ENCODE measurements around the gene PJA2. TPM values are rescaled to one million over a fixed set of nuclear protein-coding genes. Genes with fewer than 3 reads are reported as not detected.

The PJA2 gene
- total and polyA plus RNA-seq, 4 donors: 23.6 to 69.2 (median 42.8) TPM

- Histone ChIP-seq H3K9ac (ENCODE audit: low read depth in 1 of 2, low read length in 2 of 2) (peak overlapping the region in 1 of 2 donors; percentile 80), H3K9me3 (ENCODE audit: control insufficient read depth in 4 of 4, low read length in 3 of 4) (no peaks in the 10 kb centered on the region), H3K4me1 (ENCODE audit: control insufficient read depth in 4 of 4, insufficient read depth in 4 of 4, low read length in 3 of 4) (peaks cover 6 to 22% (median 16%) of the 10 kb centered on the region in 4 donors), H3K27ac (ENCODE audit: low read depth in 1 of 2, low read length in 2 of 2) (peak overlapping the region; percentile 76 to 81), H3K4me3 (ENCODE audit: low read depth in 1 of 3, low read length in 3 of 3) (peak overlapping the region; percentile 25 to 64 (median 47)), H3K36me3 (ENCODE audit: control insufficient read depth in 4 of 4, insufficient read depth in 3 of 4, low read depth in 1 of 4, low read length in 3 of 4) (no peaks in the 10 kb centered on the region), H3K27me3 (ENCODE audit: control insufficient read depth in 4 of 4, insufficient read depth in 4 of 4, low read length in 3 of 4) (no peaks in the 10 kb centered on the region)
- no peak for DNase-seq (ENCODE audit: low spot score)
- TF ChIP-seq YY1 (IDR thresholded peaks at IDR 0.05): peak; percentile 78
- no peak for TF ChIP-seq ATF3 (IDR thresholded peaks at IDR 0.05)
- TF ChIP-seq RXRA (IDR thresholded peaks at IDR 0.05): peak; percentile 60 to 75
- peak; percentile 94 for TF ChIP-seq SP1 (IDR thresholded peaks at IDR 0.05)
- peak; percentile 88 to 96 for TF ChIP-seq HNF4A (conservative IDR thresholded peaks at IDR 0.05)
- TF ChIP-seq HNF4G (IDR thresholded peaks at IDR 0.05): peak; percentile 64
- peak in 1 of 2 donors; percentile 19 for TF ChIP-seq EGR1 (IDR thresholded peaks at IDR 0.05; ENCODE audit: low read depth in 2 of 2)
- no peak for TF ChIP-seq GABPA (IDR thresholded peaks at IDR 0.05 in 1 of 2, conservative IDR thresholded peaks at IDR 0.05 in 1 of 2)
- TF ChIP-seq NR2F2 (IDR thresholded peaks at IDR 0.05): no peak
- no peak for TF ChIP-seq CTCF (IDR thresholded peaks at IDR 0.05; ENCODE audit: low read depth, low read length, missing input control)
- no peak for TF ChIP-seq TAF1 (conservative IDR thresholded peaks at IDR 0.05)
- TF ChIP-seq JUND (IDR thresholded peaks at IDR 0.05): peak; percentile 44 to 57
- TF ChIP-seq FOXA2 (IDR thresholded peaks at IDR 0.05): peak; percentile 20
- TF ChIP-seq RAD21 (IDR thresholded peaks at IDR 0.05): peak; percentile 24 to 28
- TF ChIP-seq FOXA1 (IDR thresholded peaks at IDR 0.05): no peak
- TF ChIP-seq ZBTB33 (IDR thresholded peaks at IDR 0.05): peak; percentile 51
- peak; percentile 51 for TF ChIP-seq MAX (IDR thresholded peaks at IDR 0.05)
- peak; percentile 38 for TF ChIP-seq REST (IDR thresholded peaks at IDR 0.05)
- WGBS: 35% methylated on average over 9 of the region's 9 CpGs
These were observed 91.2 kb downstream of the PJA2 start for GRCh38 chr5:109318455-109319108.
